ENCODE measurements around the gene ALK.

ALK gene

GRCh38 chr2:29314816-29315571 is 606.4 kb downstream of the ALK start:
- DNase-seq (ENCODE audit: low read depth) = no peak

GRCh38 chr2:29311458-29311857 is 609.9 kb downstream of the ALK start:
- DNase-seq (ENCODE audit: low read depth) = no peak

- DNase-seq (ENCODE audit: low read depth) = no peak
These were observed 610.6 kb downstream of the ALK start for GRCh38 chr2:29310650-29311348.

- DNase-seq (ENCODE audit: low read depth) = no peak
These were observed 612.0 kb downstream of the ALK start for GRCh38 chr2:29309090-29310029.

DNA sequence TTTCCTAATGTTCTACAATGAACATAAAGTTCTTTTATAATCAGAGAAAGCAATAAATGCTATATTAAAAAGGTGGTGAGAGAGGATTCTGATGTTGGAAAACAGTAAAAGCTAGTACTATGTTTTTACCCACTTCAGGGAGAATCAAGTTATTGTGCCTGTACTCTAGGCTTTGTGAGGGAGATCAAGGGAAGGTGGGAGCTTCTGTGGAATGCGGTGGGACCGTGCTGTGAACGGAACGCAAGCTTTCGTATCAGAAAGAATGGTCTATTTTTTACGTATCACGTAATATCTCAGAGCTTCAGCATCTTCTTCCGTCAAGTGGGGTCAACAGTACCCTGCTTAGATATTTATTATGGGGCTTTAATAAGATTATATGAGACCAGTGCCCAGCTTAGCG is 613.0 kb downstream of the ALK start:
- DNase-seq (ENCODE audit: low read depth) = no peak

- no peak for DNase-seq (ENCODE audit: low read depth)
These were observed 613.9 kb downstream of the ALK start for GRCh38 chr2:29307519-29307918.

DNA sequence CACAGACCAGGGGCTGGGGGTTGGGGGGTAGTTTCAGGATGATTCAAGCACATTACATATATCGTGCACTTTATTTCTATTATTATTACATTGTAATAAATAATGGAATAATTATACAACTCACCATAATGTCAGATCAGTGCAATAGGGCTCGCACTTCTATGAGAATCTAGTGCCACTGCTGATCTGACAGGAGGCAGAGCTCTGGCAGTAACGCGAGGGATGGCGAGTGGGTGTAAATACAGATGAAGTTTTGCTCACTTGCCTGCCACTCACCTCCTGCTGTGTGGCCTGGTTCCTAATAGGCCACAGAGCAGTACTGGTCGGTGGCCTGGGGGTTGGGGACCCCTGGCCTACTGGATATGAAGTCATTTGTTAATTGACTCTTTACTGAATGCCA is 615.6 kb downstream of the ALK start:
- DNase-seq (ENCODE audit: low read depth) = no peak

- DNase-seq (ENCODE audit: low read depth) = no peak
These were observed 616.9 kb downstream of the ALK start for GRCh38 chr2:29304399-29305060.

DNA sequence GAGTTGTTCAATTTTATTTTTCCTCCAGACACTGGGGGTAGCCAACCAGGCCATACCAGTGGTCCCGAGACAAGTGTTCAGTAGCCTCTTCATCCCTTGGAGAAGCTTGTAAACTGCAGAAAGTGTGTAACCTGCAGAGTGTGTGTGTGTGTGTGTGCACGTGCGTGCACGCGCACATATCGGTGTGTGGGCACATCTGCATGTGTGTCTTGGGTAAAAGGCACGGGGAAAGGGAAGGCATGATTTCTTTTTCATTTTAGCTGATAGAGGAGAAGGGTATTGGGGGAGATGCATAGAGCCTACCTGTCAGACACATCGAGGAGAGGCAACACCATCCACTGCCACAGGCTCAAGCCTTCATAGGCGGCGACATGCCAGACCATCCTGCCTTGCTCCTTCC is 624.8 kb downstream of the ALK start:
- no peak for DNase-seq (ENCODE audit: low read depth)

GRCh38 chr2:29295845-29296244 is 625.5 kb downstream of the ALK start:
- DNase-seq (ENCODE audit: low read depth) = no peak

DNA sequence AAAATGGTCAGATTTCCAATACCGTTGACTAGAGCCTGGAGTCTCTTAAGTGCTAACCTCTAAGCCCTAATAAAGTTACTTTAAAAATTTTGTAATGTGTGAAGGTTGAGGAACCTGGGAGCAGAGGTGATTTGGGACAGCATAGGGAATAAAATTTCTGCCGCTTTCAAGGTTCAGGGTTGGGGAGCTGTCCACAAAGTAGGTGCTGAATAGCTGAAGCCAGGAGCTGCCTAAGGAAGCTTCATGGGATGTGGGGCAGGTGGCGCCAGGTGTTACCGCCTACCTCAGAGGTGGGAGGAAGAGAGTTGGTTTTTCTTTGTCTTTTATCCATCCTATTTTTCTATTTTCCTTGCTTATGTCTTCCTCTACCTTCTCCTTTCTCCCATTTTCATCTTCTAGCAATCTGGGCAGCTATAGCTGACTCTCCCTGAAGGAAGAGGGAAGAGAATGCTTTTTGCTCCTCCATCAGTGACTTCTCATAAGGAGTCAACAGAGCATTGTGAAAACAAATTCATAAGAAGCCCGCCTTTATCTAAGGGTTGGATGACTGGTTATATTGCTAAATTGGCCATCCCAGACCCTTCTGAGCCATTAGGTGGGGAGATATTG is 627.5 kb downstream of the ALK start:
- DNase-seq (ENCODE audit: low read depth) = no peak

DNA sequence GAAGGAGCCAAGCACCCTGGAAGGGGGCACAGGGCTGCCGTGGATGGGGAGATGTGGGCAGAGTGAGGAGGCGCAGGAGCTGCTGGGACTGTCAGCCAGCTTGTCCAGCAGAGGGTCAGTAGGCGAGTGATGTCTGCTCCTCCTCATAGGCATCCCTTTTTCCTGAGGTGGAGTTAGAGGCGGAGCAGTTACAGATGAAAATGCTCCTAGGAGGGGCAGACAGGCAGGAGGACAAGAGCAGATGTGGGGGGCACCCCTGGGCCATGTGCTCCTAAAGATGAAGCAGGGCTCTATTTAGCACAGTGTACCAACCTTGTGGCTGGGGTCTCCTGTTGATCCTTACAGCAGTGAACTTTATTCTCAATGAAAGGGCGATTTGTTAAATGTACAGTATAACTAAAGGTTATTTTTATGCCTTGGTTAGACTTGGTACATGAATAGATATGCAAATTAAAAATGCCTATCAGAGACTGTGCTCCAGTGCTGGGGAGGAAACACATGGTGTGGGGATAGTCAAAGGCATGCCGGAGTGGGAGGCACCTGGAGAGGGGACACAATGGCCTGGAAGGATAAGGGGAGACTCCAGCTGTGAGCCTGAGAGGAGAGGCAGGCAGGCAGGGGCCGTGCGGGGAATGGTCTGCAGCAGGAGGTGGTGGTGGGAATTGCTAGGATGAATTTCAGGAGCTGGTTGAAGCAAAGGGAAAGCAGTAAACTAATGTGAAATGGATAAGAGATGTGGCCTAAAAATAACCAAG is 630.9 kb downstream of the ALK start:
- no peak for DNase-seq (ENCODE audit: low read depth)

GRCh38 chr2:29284671-29285070 is 636.7 kb downstream of the ALK start:
- no peak for DNase-seq (ENCODE audit: low read depth)

DNA sequence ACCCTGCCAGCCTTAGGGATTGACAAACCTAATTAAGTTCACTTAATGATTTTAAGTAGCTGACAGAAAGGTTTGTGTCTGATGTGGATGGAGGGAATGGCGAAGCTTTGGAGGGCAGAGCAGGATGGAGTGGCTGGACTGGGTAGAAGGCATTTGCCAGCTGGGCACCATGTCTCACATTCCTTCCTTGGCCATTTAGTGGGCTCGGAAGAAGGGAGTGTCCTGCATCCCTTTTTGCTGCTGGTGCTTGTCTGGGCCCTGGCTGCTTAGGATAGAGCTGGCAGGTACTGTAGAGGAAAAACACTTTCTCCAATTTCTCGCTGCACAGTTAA is 639.5 kb downstream of the ALK start:
- DNase-seq (ENCODE audit: low read depth) = no peak

GRCh38 chr2:29281086-29281915 is 640.1 kb downstream of the ALK start:
- DNase-seq (ENCODE audit: low read depth) = no peak

DNA sequence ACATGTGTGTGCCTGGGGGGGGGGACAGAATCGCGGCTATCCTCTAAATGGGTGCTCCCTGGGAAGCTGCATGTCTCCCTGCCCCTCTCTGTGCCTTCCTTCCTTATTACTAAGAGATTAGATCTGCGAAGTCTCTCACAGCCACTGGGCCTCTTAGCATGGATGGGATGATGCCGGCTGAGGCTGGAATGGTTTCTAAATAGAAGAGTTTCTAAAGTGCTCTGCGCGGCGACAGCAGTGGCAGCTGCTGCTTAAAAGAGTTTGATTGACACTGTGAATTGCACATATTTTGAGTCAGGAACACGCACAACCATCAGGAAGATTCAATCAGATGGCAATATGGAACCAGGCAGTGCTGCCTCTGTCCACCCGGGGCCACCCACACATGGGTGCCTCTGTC is 642.4 kb downstream of the ALK start:
- DNase-seq (ENCODE audit: low read depth) = no peak

GRCh38 chr2:29276151-29276550 is 645.2 kb downstream of the ALK start:
- DNase-seq (ENCODE audit: low read depth) = no peak

DNA sequence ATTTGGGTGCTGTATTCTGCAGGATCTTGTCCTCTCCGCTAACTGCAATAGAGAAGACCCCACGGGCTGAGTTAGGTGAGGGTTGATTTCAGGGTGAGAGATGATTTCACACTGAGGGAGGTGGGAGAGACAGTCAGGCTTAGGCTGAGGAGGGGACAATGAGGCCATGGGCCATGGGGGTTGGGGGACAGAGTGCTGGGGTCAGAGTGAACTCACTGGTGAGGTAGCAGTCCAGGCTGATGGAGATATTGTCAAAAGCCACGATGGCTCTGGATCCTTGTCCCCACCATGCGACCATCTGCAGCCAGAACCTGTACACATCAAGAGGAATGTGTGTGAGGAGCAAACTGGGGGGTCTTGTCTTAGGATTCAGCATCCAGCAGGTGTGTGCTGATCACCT is 646.2 kb downstream of the ALK start:
- no peak for DNase-seq (ENCODE audit: low read depth)

GRCh38 chr2:29273685-29274611 is 647.4 kb downstream of the ALK start:
- DNase-seq (ENCODE audit: low read depth) = no peak

Measured in GM04504 (cell line).